Activated CD8-positive, alpha-beta T cell treated with anti-CD3 and anti-CD28 coated beads for 36 hours (primary cell): ENCODE data around the gene TPI1. TPM values are rescaled to one million over a fixed set of nuclear protein-coding genes. Genes with fewer than 3 reads are reported as not detected.

Source experiments
- ATAC-seq: fragments of 200-7000 bp; cut with Tn5 transposase; one replicate; pipeline ENCODE4 v1.10.0; 2021; ENCODE audit warnings: mild to moderate bottlenecking, moderate library complexity
- CTCF ChIA-PET: fragments of 350-600 bp; sonication (Branson Sonifier 250); formaldehyde crosslinking; loops from one replicate; lab custom pipeline; 2021; ENCODE audit warnings: antibody characterized with exemption; lab: Charles Lee
- POLR2A ChIA-PET: fragments of 350-600 bp; sonication (Branson Sonifier 250); formaldehyde crosslinking; loops from one replicate; lab custom pipeline; 2021; ENCODE audit warnings: antibody characterized with exemption; lab: Charles Lee
- DNase-seq: peaks from one replicate; pipeline ENCODE4 v3.0.0-alpha.2; 2020
- H3K27ac Mint-ChIP-seq: one replicate; pipeline ENCODE4 v1.8.0; 2021; ENCODE audit warnings: mild to moderate bottlenecking, mixed read lengths
- H3K27me3 Mint-ChIP-seq: one replicate; pipeline ENCODE4 v1.8.0; 2021; ENCODE audit warnings: mixed read lengths
- H3K36me3 Mint-ChIP-seq: one replicate; pipeline ENCODE4 v1.8.0; 2021; ENCODE audit warnings: low read depth, mixed read lengths
- H3K4me1 Mint-ChIP-seq: one replicate; pipeline ENCODE4 v1.8.0; 2021; ENCODE audit warnings: low read depth, mixed read lengths
- H3K4me3 Mint-ChIP-seq: one replicate; pipeline ENCODE4 v1.8.0; 2021; ENCODE audit warnings: mild to moderate bottlenecking, moderate library complexity, mixed read lengths
- H3K9me3 Mint-ChIP-seq: one replicate; pipeline ENCODE4 v1.8.0; 2021; ENCODE audit warnings: mixed read lengths
- CTCF ChIP-seq: fragments of 200-600 bp; IDR thresholded peaks from one replicate; pipeline ENCODE4 v1.8.0; 2022; ENCODE audit warnings: antibody characterized with exemption, mild to moderate bottlenecking
- intact Hi-C: fragments of 100-400 bp; cut with micrococcal nuclease; formaldehyde crosslinking; loops from one replicate; pipeline ENCODE4 v1.10.0; 2022
- total RNA-seq, 2 experiments: library from RNA; stranded (reverse); gene quantifications; one replicate each; pipeline ENCODE4 v1.2.3, GENCODE V29; 2021

TPI1 gene
- total RNA-seq, 2 experiments from 2014 or later: 1,714 to 1,776 TPM

DNA sequence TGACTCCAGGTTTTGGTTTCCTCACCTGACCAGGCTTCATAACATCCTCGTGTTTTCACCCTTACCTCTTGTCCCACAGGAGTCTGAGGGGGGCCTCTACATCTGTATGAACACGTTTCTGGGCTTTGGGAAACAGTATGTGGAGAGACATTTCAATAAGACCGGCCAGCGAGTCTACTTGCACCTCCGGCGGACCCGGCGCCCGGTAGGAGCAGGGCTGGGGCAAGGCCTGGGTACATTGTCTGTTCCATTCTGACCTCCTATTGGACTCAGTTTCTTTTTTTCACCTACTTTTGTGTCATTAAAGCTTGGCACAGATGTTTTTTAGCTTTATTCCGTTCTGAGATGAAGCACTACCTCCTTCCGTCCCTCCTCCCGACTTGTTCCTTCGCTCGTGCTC is 12.0 kb upstream of the TPI1 start:
- peaks cover 18% of the 10 kb centered on the region for H3K4me1 Mint-ChIP-seq
- H3K4me3 Mint-ChIP-seq: no peak overlapping the region
- no peaks in the 10 kb centered on the region for H3K27me3 Mint-ChIP-seq
- ChIA-PET POLR2A (interaction anchor here (1.0 to 11.4 kb wide), 2 partner anchors 14 to 21 kb away, joined by 6 to 218 read pairs; partner anchors contain the start of genes SPSB2 and TPI1), CTCF (interaction anchor here (1.0 to 7.2 kb wide), 3 partner anchors 14 to 36 kb away, joined by 4 to 124 read pairs (median 26); partner anchors contain the start of genes SPSB2 and TPI1)
- no peaks in the 10 kb centered on the region for H3K9me3 Mint-ChIP-seq
- H3K36me3 Mint-ChIP-seq: peaks cover 39% of the 10 kb centered on the region
- intact Hi-C loops: no loop called here
- DNase-seq (no peak), ATAC-seq (no peak)
- no peak overlapping the region for H3K27ac Mint-ChIP-seq
- TF ChIP-seq CTCF: no peak

GRCh38 chr12:6858799-6859198 is 8.5 kb upstream of the TPI1 start:
- no peak for TF ChIP-seq CTCF
- ChIA-PET CTCF (no interaction called here), POLR2A (interaction anchor here (0.8 to 2.8 kb wide), 4 partner anchors 9 to 14 kb away, joined by 3 to 10 read pairs (median 8); partner anchors contain the start of genes SPSB2 and TPI1)
- H3K4me1 Mint-ChIP-seq: peaks cover 9% of the 10 kb centered on the region
- H3K27me3 Mint-ChIP-seq: no peaks in the 10 kb centered on the region
- H3K36me3 Mint-ChIP-seq: peaks cover 60% of the 10 kb centered on the region
- intact Hi-C loops: no loop called here
- H3K27ac Mint-ChIP-seq: no peak overlapping the region
- ATAC-seq: no peak
- H3K4me3 Mint-ChIP-seq: no peak overlapping the region
- DNase-seq: no peak
- no peaks in the 10 kb centered on the region for H3K9me3 Mint-ChIP-seq

GRCh38 chr12:6860116-6860515 is 7.2 kb upstream of the TPI1 start:
- H3K36me3 Mint-ChIP-seq: peaks cover 60% of the 10 kb centered on the region
- POLR2A ChIA-PET: interaction anchor here (0.5 to 2.8 kb wide), 5 partner anchors 7 to 263 kb away, joined by 3 to 11 read pairs (median 7); partner anchors contain the start of genes SPSB2 and USP5
- CTCF ChIA-PET: interaction anchor here (0.9 to 1.0 kb wide), 2 partner anchors 13 to 67 kb away, joined by 3 to 4 read pairs; partner anchors contain the start of gene SPSB2
- no peak for ATAC-seq
- H3K4me3 Mint-ChIP-seq: no peak overlapping the region
- TF ChIP-seq CTCF: no peak
- no peak for DNase-seq
- no peaks in the 10 kb centered on the region for H3K4me1 Mint-ChIP-seq
- no peak overlapping the region for H3K27ac Mint-ChIP-seq
- H3K9me3 Mint-ChIP-seq: no peaks in the 10 kb centered on the region
- H3K27me3 Mint-ChIP-seq: no peaks in the 10 kb centered on the region
- intact Hi-C loops: no loop called here

DNA sequence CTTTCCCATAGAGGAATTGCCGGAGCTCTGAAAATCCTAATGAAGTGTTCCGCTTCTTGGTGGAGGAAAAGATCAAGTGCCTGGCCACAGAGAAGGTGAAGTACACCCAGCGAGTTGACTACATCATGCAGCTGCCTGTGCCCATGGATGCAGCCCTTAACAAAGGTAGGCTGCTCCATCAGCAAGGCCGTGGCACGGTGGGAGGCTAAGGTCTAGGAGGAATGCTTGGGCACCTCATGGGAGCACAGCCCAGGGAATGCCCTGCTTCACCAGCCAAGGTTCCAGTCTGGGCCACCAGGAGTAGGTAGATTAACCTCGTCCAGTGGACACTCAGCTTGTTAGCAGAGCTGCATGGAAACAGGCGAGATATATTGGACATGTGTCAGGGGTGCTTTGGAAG is 6.4 kb upstream of the TPI1 start:
- no peaks in the 10 kb centered on the region for H3K9me3 Mint-ChIP-seq
- H3K4me3 Mint-ChIP-seq: no peak overlapping the region
- TF ChIP-seq CTCF: no peak
- ChIA-PET POLR2A (interaction anchor here (1.5 to 2.1 kb wide), 2 partner anchors 8 to 12 kb away, joined by 6 to 11 read pairs; partner anchors contain the start of genes SPSB2 and USP5), CTCF (interaction anchor here (0.8 to 1.0 kb wide), 3 partner anchors 8 to 12 kb away, joined by 3 to 5 read pairs (median 4); partner anchors contain the start of gene SPSB2)
- H3K27me3 Mint-ChIP-seq: no peaks in the 10 kb centered on the region
- H3K36me3 Mint-ChIP-seq: peaks cover 63% of the 10 kb centered on the region
- H3K27ac Mint-ChIP-seq: no peak overlapping the region
- intact Hi-C loops: no loop called here
- H3K4me1 Mint-ChIP-seq: peaks cover 6% of the 10 kb centered on the region
- no peak for ATAC-seq
- DNase-seq: no peak

DNA sequence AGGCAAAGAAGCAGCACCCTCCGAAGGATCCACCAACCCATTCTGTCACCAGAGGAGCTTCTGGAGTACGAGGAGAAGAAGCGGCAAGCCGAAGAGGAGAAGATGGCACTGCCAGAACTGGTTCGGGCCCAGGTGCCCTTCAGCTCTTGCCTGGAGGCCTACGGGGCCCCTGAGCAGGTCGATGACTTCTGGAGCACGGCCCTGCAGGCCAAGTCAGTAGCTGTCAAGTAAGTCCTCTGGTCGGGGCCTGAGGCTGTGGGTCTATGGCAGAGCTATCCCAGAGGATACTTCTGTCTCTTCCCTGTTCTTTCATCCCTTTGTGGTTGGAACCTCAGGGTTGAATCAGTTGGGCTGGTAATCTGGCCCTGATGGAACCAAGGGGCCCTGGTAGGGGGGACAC is 5.9 kb upstream of the TPI1 start:
- no peak for ATAC-seq
- Mint-ChIP-seq H3K27ac (no peak overlapping the region), H3K9me3 (no peaks in the 10 kb centered on the region), H3K36me3 (peaks cover 65% of the 10 kb centered on the region), H3K4me1 (peaks cover 10% of the 10 kb centered on the region), H3K4me3 (no peak overlapping the region), H3K27me3 (no peaks in the 10 kb centered on the region)
- TF ChIP-seq CTCF: no peak
- intact Hi-C loops: no loop called here
- DNase-seq: no peak
- ChIA-PET POLR2A (interaction anchor here (1.1 to 2.1 kb wide), 3 partner anchors 9 to 61 kb away, joined by 3 to 11 read pairs (median 6); partner anchors contain the start of genes SPSB2 and USP5), CTCF (interaction anchor here (0.8 to 1.0 kb wide), 3 partner anchors 8 to 12 kb away, joined by 3 to 5 read pairs (median 4); partner anchors contain the start of gene SPSB2)
